ENCODE measurements around the gene IGSF9B. TPM values are rescaled to one million over a fixed set of nuclear protein-coding genes. Genes with fewer than 3 reads are reported as not detected.

IGSF9B gene
- total RNA-seq, 1 experiment from 2014 or later: 2.2 TPM

- no peaks in the 10 kb centered on the region for H3K4me1 ChIP-seq (ENCODE audit: control insufficient read depth, insufficient read depth, low read length)
- H3K9me3 ChIP-seq (ENCODE audit: control insufficient read depth, insufficient read depth, low read depth, low read length): no peaks in the 10 kb centered on the region
- H3K27me3 ChIP-seq (ENCODE audit: control insufficient read depth, insufficient read depth, low read length): peaks cover 4% of the 10 kb centered on the region; the same call in 1 of the 2 replicates
- H3K36me3 ChIP-seq (ENCODE audit: control insufficient read depth, insufficient read depth, low read length): no peaks in the 10 kb centered on the region
- DNase-seq (ENCODE audit: low read depth, low spot score) (no peak), ATAC-seq (no peak)
- POLR2A ChIA-PET: no interaction called here
- in situ Hi-C loops (cut with HindIII; ENCODE audit: low pct_unique_long_range_greater_than_20kb, low sequenced_read_pairs): no loop called here
- no peak overlapping the region for H3K27ac ChIP-seq (ENCODE audit: low read length)
- TF ChIP-seq POLR2AphosphoS5 (IDR thresholded peaks at IDR 0.05; ENCODE audit: low read depth, low read length) (no peak), CTCF (IDR thresholded peaks at IDR 0.05) (no peak), SIN3A (IDR thresholded peaks at IDR 0.05; ENCODE audit: borderline replicate concordance, insufficient read depth, low read depth, low read length) (no peak), REST (IDR thresholded peaks at IDR 0.05; ENCODE audit: insufficient read depth in 1 of 2, low read depth in 2 of 2, low read length in 1 of 2) (no peak)
- BruUV-seq (replicated peaks): no TSS peak
- H3K4me3 ChIP-seq (ENCODE audit: low read depth in 2 of 2, low read length in 2 of 2): no peak overlapping the region
- CTCF ChIA-PET: interaction anchor here (0.6 kb wide), 1 partner anchor 59 kb away, joined by 3 read pairs; no protein-coding TSS in a partner anchor
- intact Hi-C loops (cut with micrococcal nuclease; ENCODE audit: unreplicated experiment): no loop called here
Observed at GRCh38 chr11:133991101-133991500, 34.3 kb upstream of the IGSF9B start.

GRCh38 chr11:133990501-133990900, 33.7 kb upstream of the IGSF9B start:
- ATAC-seq (no peak), DNase-seq (ENCODE audit: low read depth, low spot score) (no peak)
- H3K27me3 ChIP-seq (ENCODE audit: control insufficient read depth, insufficient read depth, low read length): peaks cover 4% of the 10 kb centered on the region; the same call in 1 of the 2 replicates
- in situ Hi-C loops (cut with HindIII; ENCODE audit: low pct_unique_long_range_greater_than_20kb, low sequenced_read_pairs): no loop called here
- H3K4me1 ChIP-seq (ENCODE audit: control insufficient read depth, insufficient read depth, low read length): no peaks in the 10 kb centered on the region
- intact Hi-C loops (cut with micrococcal nuclease; ENCODE audit: unreplicated experiment): no loop called here
- ChIA-PET POLR2A (interaction anchor here (0.5 kb wide), 1 partner anchor 76 kb away, joined by 3 read pairs; no protein-coding TSS in a partner anchor), CTCF (interaction anchor here (0.5 to 0.6 kb wide), 2 partner anchors 59 to 108 kb away, joined by 3 read pairs; no protein-coding TSS in a partner anchor)
- no peak overlapping the region for H3K4me3 ChIP-seq (ENCODE audit: low read depth in 2 of 2, low read length in 2 of 2)
- H3K36me3 ChIP-seq (ENCODE audit: control insufficient read depth, insufficient read depth, low read length): no peaks in the 10 kb centered on the region
- TF ChIP-seq TCF7L2 (IDR thresholded peaks at IDR 0.05; ENCODE audit: low read depth, low read length) (no peak), SIN3A (IDR thresholded peaks at IDR 0.05; ENCODE audit: borderline replicate concordance, insufficient read depth, low read depth, low read length) (no peak), POLR2AphosphoS5 (IDR thresholded peaks at IDR 0.05; ENCODE audit: low read depth, low read length) (no peak), REST (IDR thresholded peaks at IDR 0.05; ENCODE audit: insufficient read depth in 1 of 2, low read depth in 2 of 2, low read length in 1 of 2) (no peak), CTCF (IDR thresholded peaks at IDR 0.05) (no peak)
- no peaks in the 10 kb centered on the region for H3K9me3 ChIP-seq (ENCODE audit: control insufficient read depth, insufficient read depth, low read depth, low read length)
- no peak overlapping the region for H3K27ac ChIP-seq (ENCODE audit: low read length)
- BruUV-seq (replicated peaks): no TSS peak

Data from Panc1 (cell line).